ENCODE measurements around the gene CD93. TPM values are rescaled to one million over a fixed set of nuclear protein-coding genes. Genes with fewer than 3 reads are reported as not detected.

Gene CD93, protein sequence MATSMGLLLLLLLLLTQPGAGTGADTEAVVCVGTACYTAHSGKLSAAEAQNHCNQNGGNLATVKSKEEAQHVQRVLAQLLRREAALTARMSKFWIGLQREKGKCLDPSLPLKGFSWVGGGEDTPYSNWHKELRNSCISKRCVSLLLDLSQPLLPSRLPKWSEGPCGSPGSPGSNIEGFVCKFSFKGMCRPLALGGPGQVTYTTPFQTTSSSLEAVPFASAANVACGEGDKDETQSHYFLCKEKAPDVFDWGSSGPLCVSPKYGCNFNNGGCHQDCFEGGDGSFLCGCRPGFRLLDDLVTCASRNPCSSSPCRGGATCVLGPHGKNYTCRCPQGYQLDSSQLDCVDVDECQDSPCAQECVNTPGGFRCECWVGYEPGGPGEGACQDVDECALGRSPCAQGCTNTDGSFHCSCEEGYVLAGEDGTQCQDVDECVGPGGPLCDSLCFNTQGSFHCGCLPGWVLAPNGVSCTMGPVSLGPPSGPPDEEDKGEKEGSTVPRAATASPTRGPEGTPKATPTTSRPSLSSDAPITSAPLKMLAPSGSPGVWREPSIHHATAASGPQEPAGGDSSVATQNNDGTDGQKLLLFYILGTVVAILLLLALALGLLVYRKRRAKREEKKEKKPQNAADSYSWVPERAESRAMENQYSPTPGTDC
- 0.17 to 3.7 TPM (median 3.4 TPM) in 3 replicates for total RNA-seq
- long read RNA-seq, full-length matches to known transcripts = 1 of 2 reads
- long read RNA-seq, partial matches to known transcripts = 0 of 2 reads
- long read RNA-seq, other reads (novel, unspliced or antisense) = 1 of 2 reads

DNA sequence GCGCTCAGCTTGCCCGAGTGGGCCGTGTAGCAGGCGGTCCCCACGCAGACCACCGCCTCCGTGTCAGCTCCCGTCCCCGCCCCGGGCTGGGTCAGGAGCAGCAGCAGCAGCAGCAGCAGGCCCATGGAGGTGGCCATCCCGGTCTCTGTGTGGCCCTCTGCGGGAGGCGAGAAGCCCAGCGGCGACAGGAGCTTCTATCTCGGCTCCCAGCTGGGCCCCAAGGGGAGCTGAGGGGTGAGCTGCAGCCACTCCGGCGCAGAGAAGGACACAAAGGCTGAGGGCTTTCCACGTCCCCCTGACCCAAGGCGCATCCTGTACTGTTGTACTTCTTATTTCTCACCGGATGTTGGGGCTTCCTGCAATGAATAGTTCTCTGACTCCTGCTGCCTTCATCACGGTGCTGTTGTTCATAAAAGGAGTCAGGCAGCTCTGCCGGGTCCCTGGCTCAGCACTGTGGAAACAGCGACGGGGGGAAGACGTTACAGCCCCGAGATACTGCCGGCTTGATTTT lies at the start of gene CD93:
CD93 (minus strand) TSS at position 269 of the 511 bp plus-strand sequence; CDS start at position 137, 132 bp downstream.
- no peak for DNase-seq (ENCODE audit: low spot score)
- H3K36me3 Mint-ChIP-seq (ENCODE audit: low read depth) = no peaks in the 10 kb centered on the region
- H3K4me3 Mint-ChIP-seq (ENCODE audit: unreplicated experiment) = peak within 1 kb of the TSS; percentile 33
- TF ChIP-seq, protein P1, sequence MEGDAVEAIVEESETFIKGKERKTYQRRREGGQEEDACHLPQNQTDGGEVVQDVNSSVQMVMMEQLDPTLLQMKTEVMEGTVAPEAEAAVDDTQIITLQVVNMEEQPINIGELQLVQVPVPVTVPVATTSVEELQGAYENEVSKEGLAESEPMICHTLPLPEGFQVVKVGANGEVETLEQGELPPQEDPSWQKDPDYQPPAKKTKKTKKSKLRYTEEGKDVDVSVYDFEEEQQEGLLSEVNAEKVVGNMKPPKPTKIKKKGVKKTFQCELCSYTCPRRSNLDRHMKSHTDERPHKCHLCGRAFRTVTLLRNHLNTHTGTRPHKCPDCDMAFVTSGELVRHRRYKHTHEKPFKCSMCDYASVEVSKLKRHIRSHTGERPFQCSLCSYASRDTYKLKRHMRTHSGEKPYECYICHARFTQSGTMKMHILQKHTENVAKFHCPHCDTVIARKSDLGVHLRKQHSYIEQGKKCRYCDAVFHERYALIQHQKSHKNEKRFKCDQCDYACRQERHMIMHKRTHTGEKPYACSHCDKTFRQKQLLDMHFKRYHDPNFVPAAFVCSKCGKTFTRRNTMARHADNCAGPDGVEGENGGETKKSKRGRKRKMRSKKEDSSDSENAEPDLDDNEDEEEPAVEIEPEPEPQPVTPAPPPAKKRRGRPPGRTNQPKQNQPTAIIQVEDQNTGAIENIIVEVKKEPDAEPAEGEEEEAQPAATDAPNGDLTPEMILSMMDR (IDR thresholded peaks at IDR 0.05) = no peak
- no peaks in the 10 kb centered on the region for H3K27me3 Mint-ChIP-seq (ENCODE audit: low read depth)
- peaks cover 19% of the 10 kb centered on the region for H3K4me1 Mint-ChIP-seq (ENCODE audit: low read depth)
- peak within 1 kb of the TSS; percentile 76 for H3K27ac Mint-ChIP-seq (ENCODE audit: unreplicated experiment)
- no peaks in the 10 kb centered on the region for H3K9me3 Mint-ChIP-seq (ENCODE audit: low read depth)

DNA sequence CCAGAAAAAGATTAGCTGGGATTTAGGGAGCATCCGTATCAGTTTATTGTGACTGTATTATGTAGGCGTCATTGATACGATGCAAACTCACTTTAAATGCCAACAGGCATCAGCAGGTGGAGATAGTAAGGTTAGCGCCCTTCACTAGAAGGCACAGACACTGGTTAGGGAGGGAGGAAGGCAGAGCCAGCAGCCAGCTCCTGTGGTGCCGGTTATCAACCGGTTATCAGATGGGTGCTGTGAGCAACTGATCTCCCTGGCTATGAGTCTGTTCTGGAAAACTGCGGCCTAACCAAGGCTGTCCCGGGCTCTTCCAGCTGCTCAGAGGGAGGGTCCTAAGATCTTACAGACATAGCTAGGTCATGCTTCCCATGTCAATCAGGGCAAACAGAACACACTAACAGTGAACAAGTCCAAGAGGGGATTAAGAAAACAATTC lies 47.5 kb upstream of the CD93 start:
- Mint-ChIP-seq H3K9me3 (ENCODE audit: low read depth) (no peaks in the 10 kb centered on the region), H3K4me3 (ENCODE audit: unreplicated experiment) (no peak overlapping the region), H3K27ac (ENCODE audit: unreplicated experiment) (no peak overlapping the region), H3K4me1 (ENCODE audit: low read depth) (no peaks in the 10 kb centered on the region), H3K36me3 (ENCODE audit: low read depth) (no peaks in the 10 kb centered on the region), H3K27me3 (ENCODE audit: low read depth) (no peaks in the 10 kb centered on the region)
- TF ChIP-seq, protein P1 (IDR thresholded peaks at IDR 0.05) = no peak
- no peak for DNase-seq (ENCODE audit: low spot score)

DNA sequence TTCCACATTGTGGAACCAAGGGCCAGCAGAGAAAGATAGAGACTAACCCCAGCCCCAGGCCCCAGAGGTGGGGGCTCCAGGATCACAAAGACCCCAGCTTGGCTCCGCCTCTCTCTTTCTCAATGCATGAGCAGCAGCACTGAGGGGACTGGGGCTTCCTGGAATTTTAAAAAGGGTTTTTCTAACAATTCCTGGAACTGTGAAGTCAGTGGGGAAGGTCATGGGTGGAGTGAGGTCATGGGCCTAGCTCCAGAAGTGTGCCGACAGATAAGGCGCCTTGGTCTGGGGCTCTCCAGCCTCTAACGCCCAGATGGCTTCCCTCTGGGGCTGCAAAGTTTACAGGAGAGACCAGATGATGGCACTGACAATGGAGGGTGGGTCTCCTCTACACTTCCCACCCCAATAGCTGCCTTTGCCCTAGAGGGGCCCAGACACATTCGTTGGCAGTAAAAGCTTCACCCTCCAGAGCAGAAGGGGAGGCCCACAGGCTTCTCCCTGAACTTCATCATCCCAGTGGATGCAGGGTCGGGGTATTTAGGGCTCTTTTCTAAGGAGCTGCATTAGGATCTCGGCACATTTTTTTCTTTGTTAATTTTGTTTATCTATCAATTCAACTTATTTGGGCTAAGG lies 46.9 kb upstream of the CD93 start:
- DNase-seq (ENCODE audit: low spot score) = no peak
- Mint-ChIP-seq H3K36me3 (ENCODE audit: low read depth) (no peaks in the 10 kb centered on the region), H3K9me3 (ENCODE audit: low read depth) (no peaks in the 10 kb centered on the region), H3K27ac (ENCODE audit: unreplicated experiment) (no peak overlapping the region), H3K4me1 (ENCODE audit: low read depth) (no peaks in the 10 kb centered on the region), H3K27me3 (ENCODE audit: low read depth) (no peaks in the 10 kb centered on the region), H3K4me3 (ENCODE audit: unreplicated experiment) (no peak overlapping the region)
- TF ChIP-seq, protein P1 (IDR thresholded peaks at IDR 0.05) = no peak

DNA sequence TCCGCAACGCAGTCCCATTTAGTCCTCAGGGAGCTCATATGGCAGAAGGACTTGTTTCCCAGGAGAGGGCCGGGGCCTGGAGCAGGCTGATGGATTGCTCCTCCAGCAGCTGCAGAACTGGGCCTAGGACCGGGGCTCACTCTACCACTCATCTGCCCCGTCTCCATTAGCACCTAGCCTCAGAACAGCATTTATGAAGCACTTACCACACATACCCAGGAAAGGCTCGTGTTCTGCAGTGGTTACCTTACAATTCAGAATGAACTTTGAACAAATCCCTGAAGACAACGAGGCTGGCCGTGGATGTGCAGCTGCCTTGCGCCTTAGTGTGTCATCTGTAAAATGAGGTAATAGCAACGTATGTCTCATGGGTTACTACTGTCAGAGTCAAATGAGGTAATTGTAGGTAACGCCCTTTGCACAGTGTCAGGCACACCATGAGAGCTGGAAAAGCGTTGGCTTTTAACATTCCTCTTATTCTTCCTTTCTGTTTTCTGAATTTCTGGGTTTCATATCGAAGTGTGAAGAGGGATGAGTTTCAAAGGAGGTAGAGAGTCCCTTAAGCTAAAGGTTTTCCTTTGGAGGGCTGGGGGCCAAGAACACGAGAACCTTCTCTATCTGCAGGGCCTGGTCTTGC lies 46.3 kb upstream of the CD93 start:
- Mint-ChIP-seq H3K36me3 (ENCODE audit: low read depth) (no peaks in the 10 kb centered on the region), H3K27ac (ENCODE audit: unreplicated experiment) (no peak overlapping the region), H3K4me1 (ENCODE audit: low read depth) (no peaks in the 10 kb centered on the region), H3K27me3 (ENCODE audit: low read depth) (no peaks in the 10 kb centered on the region), H3K9me3 (ENCODE audit: low read depth) (no peaks in the 10 kb centered on the region), H3K4me3 (ENCODE audit: unreplicated experiment) (no peak overlapping the region)
- DNase-seq (ENCODE audit: low spot score) = no peak
- TF ChIP-seq, protein P1 (IDR thresholded peaks at IDR 0.05) = no peak
